Astrocyte of the spinal cord (primary cell): ENCODE results near the gene DNMBP.
A peak's percentile ranks its signal among the peaks of the same experiment; 100 is the strongest.
"Not testable (repeated sequence)": the region's sequence is repeated elsewhere in the genome, so short reads cannot be mapped to it uniquely, and the experiment has no call there.

Source experiments
- DNase-seq: peaks from one replicate; pipeline ENCODE4 v3.0.0; 2011; ENCODE audit warnings: low read depth, low spot score
- H3K4me3 ChIP-seq: 2 replicates; pipeline ENCODE4 v1.5.1; 2011; ENCODE audit warnings: low read depth, mild to moderate bottlenecking, low read length, moderate library complexity
- in situ Hi-C: cut with HindIII; loops from 2 replicates; pipeline ENCODE4 v1.10.0; 2017; ENCODE audit warnings: low sequenced_read_pairs
- TF ChIP-seq, protein P1 (sequence below): IDR thresholded peaks from 2 replicates; pipeline ENCODE4 v1.5.1; 2012; ENCODE audit warnings: low read depth, mild to moderate bottlenecking, low read length, inconsistent platforms

Gene DNMBP

GRCh38 chr10:99967961-99968360 is 41.8 kb downstream of the DNMBP start:
- in situ Hi-C loops = no loop called here
- DNase-seq = no peak
- TF ChIP-seq, protein P1, sequence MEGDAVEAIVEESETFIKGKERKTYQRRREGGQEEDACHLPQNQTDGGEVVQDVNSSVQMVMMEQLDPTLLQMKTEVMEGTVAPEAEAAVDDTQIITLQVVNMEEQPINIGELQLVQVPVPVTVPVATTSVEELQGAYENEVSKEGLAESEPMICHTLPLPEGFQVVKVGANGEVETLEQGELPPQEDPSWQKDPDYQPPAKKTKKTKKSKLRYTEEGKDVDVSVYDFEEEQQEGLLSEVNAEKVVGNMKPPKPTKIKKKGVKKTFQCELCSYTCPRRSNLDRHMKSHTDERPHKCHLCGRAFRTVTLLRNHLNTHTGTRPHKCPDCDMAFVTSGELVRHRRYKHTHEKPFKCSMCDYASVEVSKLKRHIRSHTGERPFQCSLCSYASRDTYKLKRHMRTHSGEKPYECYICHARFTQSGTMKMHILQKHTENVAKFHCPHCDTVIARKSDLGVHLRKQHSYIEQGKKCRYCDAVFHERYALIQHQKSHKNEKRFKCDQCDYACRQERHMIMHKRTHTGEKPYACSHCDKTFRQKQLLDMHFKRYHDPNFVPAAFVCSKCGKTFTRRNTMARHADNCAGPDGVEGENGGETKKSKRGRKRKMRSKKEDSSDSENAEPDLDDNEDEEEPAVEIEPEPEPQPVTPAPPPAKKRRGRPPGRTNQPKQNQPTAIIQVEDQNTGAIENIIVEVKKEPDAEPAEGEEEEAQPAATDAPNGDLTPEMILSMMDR = no peak
- no peak overlapping the region for H3K4me3 ChIP-seq

GRCh38 chr10:99966306-99966705 is 43.4 kb downstream of the DNMBP start:
- TF ChIP-seq, protein P1 = no peak
- in situ Hi-C loops = no loop called here
- H3K4me3 ChIP-seq = no peak overlapping the region
- peak; percentile 90 for DNase-seq

DNA sequence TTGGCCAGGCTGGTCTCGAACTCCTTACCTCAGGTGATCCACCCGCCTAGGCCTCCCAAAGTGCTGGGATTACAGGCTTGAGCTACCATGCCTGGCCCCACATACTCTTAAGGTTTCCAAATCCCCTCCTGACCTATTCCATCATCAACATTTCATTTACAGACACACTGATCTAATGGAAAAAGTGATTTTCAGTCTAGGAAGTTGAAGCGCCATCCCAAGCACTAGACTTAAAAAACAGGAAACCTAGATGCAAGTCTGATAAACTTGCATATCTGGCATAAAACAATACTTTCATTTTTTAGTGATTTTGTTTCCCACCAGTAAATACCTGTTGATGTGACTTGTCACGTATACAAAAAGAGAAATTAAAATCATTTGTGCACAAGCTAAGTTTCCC is 44.0 kb downstream of the DNMBP start:
- no peak for DNase-seq
- in situ Hi-C loops = no loop called here
- H3K4me3 ChIP-seq = no peak overlapping the region
- TF ChIP-seq, protein P1 = no peak

- TF ChIP-seq, protein P1 = peak; percentile 31
- H3K4me3 ChIP-seq = no peak overlapping the region
- in situ Hi-C loops = no loop called here
- DNase-seq = peak; percentile 62
Measured at GRCh38 chr10:99964791-99965190, 45.0 kb downstream of the DNMBP start.

DNA sequence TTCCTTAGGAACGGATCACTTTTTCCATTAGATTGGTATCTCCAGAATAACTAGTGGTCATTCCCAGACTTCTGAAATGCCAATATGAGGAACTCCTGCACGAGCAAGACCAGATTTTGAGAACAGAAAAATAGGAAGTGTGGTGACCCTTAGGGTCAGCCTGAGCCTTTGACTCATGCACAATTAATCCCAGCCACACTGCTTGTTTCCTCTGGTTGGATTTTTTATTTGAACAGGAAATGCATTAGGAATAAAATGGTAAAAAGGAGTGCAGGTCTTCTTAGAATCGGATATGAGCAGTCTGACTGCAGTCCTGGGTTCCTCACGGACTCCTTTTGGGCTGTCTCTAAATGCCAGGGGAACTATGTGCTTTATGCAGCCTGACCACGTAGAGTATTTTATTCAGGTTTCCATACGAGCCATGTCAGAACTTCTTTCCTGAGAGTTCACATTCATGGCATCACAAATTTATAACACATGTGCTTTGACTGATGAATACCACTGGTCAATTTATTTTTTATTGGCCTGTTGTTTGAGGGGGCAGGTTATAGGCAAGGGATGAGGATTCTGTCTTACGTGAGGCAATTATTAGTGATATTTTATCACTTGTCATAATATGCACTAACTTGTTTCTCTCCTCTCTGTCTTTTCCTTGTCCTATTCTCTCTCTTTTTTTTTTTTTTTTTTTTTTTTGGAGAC is 46.1 kb downstream of the DNMBP start:
- peak; percentile 32 for DNase-seq
- in situ Hi-C loops = not testable (repeated sequence)

DNA sequence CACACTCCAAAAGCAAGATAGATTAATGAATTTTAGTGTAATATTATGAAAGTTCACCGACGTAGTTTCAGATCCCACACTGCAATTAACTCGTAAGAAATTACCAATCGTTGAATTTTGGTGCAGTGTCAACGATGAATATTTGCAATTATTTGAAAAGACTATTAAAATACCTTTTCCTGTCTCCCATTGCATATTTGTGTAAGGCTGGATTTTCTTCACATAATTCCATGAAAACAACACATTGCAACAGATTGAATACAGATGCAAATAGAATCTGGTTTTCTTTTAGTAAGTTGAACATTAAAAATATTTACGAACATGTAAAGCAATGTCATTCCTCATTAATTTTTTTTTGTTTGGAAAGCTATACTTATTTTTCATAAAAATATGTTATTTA is 50.9 kb downstream of the DNMBP start:
- H3K4me3 ChIP-seq = no peak overlapping the region
- TF ChIP-seq, protein P1 = no peak
- in situ Hi-C loops = no loop called here
- no peak for DNase-seq

More for the DNA sequence above, 46.1 kb downstream of the DNMBP start:
- not testable (repeated sequence) for H3K4me3 ChIP-seq

GRCh38 chr10:99958302-99958701 is 51.4 kb downstream of the DNMBP start:
- H3K4me3 ChIP-seq = no peak overlapping the region
- in situ Hi-C loops = no loop called here
- TF ChIP-seq, protein P1 = no peak
- peak; percentile 28 for DNase-seq

- H3K4me3 ChIP-seq = not testable (repeated sequence)
Measured at GRCh38 chr10:99953510-99953909, 56.2 kb downstream of the DNMBP start.

More at GRCh38 chr10:99953510-99953909, 56.2 kb downstream of the DNMBP start:
- DNase-seq, in situ Hi-C loops: not testable (repeated sequence)
